ENCODE results near the gene JARID2.

DNA sequence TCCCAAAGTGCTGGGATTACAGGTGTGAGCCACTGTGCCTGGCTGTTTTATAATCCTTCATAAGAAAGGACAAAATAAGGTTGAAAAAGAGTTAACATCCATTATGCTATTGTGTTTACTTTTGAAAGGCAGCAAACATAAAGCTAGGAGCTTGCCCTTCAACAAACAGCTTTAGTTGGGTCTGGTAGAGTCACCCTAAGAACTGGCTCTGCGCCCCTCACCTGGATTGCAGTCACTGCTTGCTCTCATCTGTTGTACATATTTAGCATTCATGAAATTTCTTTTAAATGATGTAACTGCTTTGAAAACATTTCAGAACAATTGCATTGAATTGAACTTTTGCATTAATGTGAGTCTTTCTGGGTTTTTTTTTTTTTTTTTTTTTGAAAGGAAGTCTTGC is 38.9 kb downstream of the JARID2 start:
- TF ChIP-seq TCF12 (IDR thresholded peaks at IDR 0.05; ENCODE audit: low read depth, low read length): no peak
- TF ChIP-seq EZH2 (IDR thresholded peaks at IDR 0.05; ENCODE audit: borderline replicate concordance, control insufficient read depth, low read depth, low read length): no peak
